ENCODE results near the gene SVBP.

The SVBP gene

DNA sequence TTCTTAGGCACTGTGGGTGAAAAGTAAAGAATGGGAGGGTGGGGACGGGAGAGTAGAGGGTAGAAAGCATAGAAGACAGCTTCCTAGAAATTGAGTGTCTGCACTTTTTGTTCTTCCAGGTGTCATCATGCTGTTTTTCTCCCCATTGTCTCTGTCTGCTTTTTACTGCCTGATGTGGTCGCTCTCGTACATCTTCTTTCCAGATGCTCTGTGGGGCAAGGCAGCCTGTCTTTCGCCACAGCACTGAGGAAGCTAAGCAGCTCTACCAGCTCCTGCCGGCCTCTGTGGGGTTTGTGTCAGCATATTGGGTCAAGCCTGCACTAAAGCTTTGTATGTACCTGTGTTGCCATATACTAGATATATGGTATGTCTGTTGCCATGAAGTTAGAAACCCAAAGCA, 19.2 kb downstream of the SVBP start:
- no peak for DNase-seq

DNA sequence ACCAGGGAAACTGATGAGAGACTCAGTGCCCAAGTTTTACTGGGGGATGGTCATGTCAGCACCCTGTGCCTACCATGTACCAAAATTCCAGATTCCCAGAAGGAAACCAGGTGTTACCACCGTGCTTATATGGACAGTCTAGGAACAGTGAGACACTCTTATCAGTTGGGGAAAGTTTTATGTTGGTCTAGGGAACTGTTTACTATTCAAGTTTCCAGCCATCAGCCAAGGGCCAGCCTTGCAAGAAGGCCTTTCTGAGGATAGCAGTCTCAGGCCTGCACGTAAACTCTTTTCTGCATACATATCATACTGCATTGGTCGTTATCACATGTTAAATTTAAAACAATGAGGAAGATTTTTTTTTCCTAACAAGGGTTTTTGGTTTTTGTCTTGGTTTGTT, 19.8 kb downstream of the SVBP start:
- no peak for DNase-seq

DNA sequence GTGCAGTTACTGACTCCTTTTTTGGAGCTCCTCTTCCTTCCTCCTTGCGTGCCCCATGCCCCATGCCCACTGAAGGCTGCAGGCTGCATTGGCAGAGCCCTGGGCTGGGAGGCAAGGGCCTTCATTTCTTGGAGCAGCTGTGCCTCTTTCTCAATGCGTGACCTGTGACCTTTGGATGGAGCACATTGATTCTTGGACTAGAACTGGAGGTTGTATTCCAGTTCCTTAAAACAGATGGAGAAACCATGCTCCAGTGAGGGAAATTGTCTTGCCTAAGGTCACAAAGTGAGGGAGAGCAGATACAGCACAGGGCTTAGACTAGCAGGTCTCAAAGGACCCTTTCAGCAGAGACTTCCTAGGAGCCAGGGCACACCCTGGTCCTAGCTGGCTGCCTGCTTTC, 23.4 kb downstream of the SVBP start:
- no peak for DNase-seq

DNA sequence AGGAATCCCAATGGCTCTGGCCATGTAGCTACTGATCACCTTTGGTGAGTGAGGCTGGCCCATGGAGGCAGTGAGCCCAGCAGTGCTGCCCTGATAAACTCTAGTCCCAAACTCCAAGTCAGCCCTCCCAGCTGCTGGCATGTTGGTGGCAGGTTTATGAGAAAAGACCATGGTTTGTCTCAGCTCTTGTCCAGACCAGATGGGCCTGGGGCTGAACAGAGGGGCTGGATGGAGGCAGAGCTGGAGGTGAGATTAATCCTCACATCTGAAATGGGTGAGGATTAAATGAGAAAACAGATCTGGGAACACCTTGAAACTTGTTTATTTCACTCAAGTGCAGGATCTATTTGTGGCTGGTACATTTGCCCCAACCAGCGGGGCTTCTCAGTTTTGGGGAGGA, 29.2 kb downstream of the SVBP start:
- DNase-seq = no peak

DNA sequence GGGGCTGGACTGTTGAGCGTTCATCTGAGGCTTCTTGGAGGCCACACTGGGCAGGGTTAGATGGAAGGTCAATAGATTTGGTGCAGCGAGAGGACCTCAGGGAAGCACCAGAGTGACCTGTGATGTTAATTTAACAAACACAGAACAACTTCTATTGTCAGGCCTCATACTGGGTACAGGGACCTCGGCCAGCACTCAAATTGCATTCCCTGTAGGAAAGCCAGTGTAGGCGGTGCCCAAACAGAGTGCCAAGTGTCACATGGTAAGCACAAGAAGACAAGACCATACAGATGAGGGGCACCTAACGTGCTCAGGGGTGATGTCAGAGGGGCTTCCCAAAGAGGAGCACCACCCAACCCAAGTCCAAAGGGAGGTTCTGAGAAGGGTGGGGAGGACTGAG, 31.1 kb downstream of the SVBP start:
- no peak for DNase-seq

DNA sequence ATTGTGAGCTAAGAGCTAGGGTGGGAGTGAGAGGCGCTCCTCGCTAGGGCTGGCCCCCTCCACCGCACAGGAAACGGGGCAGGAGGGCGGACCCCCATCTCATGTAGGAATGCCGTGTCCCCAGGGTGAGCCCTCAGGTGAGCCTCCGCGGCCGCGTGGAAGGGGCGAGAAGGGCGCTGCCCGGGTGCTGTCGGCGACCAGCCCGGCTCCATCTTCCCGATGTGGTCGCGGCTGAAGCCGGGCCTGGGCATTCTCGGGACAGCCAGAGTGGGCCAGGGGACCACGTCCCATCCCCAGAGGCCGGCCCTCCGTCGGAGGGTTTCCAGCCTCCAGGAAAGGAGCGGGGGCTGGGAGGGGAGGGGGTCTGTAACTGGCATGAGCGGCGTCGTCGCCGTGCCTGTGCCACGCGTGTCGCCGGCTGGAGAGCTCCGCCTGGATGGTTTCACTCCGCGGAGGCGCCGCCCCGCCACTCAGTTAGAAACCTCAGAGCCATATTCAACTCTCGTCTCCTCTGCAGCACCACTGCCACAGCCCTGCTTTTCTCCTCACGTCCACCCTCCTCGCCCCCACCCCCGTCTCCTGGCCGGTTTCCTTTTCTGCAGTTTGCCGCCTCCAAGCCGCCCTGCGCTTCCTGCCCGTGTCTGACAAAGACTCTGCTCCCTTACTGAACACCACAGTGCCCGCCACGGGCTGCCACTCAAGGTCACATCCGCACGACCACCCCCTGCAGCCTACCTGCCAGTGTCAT, 32.1 kb downstream of the SVBP start, which contains the start of gene TMEM269:
TMEM269 (plus strand) TSS at position 46 of the 748 bp plus-strand sequence. CDS start 4,903 bp downstream, outside the sequence.
- DNase-seq = no peak

DNA sequence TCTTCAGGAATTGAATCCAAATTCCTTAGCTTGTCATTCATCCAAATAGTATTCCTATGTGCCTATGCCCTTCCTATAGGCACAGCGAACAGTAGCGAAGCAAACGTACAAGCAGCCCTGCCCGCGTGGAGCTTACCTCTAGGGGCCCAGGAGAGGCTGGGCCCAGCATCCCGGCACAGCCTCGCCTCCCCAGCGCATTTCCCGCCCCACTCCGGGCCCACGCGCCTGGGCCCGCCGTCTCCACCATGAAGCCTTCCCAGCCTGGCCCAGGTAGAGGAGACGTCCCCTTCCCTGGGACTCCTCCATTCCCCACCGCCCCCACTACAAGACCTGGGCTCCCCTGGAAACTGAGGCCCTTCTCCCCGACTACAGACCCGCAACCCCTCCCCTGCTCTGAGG, 32.7 kb downstream of the SVBP start:
- no peak for DNase-seq

DNA sequence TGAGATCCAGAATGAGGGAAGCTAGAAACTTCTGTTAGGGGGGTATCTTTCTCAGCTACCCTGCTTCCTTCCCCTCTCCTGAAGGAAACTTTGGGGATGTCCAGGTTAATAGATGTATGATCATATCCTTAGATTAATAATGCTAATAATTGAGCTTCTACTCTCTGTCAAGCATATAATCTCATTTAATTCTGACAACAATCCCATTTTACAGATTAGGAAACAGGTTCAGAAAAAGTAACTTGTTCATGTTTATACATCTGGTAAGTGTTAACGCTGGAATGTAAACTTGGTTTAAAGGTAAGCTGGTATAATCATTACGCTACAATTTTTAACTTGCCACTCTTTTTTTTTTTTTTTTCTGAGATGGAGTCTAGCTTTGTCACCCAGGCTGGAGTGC, 34.1 kb downstream of the SVBP start:
- DNase-seq = no peak

DNA sequence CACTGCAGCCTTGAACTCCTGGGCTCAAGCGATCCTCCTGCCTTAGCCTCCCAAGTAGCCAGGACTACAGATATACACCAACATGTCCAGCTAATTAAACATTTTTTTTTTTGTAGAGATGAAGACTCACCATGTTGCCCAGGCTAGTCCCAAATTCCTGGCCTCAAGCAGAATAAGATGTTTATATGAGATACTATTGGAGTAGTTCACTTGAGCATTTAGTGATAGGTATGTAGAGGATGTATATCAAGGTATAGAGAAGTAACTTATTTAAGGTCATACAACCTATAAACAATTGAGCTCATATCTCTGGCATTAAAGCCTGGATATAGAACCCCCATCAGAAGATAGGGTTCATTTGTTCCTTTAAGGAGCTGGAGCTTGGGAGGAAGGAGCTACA, 37.0 kb downstream of the SVBP start:
- no peak for DNase-seq

DNA sequence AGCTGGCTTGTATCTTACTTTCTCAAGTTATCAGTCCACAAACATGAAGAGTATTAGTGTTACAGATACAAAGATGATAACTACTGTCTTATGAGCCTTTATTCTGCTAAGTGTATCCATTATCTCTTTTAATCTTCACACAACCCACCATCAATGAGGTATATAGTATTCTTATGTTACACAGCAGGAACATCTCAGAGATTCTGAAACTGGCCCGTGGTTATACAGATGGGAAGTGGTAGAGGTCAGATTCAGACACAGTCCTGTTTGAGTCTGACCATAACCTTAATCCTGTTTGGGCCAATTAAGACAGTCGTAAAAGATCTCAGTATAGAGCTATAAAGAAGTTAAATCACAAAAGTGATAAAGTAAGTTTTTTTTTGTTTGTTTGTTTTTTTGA, 37.5 kb downstream of the SVBP start:
- no peak for DNase-seq

DNA sequence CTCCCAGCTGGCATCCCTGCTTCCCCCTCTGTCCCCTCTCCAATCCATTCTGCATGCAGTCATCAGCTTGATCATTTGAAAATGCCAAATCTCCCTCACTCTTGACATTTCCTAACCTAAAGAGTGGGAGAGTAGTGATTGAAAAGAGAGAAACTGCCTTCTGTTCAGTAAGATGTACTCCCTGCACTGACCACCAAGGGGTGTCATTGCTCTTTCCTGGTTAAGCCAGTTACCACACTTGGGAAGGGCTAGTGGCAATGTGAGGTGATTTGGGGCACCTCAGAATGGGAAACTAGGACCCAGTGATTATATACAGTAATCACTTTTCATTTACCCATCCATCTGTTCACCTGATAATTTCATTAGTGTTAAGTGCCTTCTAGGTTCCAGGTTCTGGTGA, 39.3 kb downstream of the SVBP start:
- DNase-seq = no peak

DNA sequence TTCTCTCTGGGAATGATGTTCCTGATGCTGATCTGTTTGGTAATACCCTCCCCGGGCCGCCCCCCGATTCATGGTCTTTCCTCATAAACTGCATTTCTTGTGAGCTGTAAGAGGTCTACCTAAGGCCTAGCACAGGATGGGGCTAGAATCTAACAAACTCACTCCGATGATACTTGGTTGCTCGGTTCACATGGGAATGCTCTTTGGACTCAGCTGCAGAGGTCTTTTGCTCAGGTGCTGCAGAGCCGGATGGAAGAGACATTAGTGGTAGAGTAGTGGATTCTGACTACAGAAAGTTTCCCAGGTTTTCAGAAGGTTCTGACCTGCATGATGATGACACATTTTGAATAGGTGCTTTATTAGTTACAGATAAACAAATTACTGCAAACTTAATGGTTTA, 40.7 kb downstream of the SVBP start:
- DNase-seq = no peak

DNA sequence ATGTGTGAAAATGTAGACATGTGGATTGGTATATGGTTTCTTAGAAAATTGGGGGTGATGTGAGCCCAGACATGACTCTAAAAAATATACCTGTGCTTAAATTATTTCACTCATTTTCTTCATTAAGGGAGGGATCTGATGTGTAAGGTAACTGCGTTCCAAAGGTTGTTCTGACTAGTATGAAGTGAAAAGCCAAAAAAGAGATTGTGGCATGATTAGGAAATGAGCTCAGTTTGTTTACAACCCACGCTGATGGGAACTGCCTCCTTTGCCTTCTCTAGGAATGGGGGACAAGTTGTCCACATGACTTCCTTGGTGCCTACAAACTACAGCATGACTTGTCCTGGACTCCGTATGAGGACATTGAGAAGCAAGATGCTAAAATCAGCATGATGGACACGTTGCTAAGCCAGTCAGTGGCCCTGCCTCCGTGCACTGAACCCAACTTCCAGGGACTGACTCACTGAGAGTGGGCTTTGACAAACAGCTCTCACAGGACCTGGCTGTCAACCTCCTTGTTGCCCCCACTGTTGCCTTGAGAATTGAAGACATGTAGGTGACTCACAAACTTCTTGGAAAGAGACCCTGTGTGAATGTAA, 42.2 kb downstream of the SVBP start:
- no peak for DNase-seq

DNA sequence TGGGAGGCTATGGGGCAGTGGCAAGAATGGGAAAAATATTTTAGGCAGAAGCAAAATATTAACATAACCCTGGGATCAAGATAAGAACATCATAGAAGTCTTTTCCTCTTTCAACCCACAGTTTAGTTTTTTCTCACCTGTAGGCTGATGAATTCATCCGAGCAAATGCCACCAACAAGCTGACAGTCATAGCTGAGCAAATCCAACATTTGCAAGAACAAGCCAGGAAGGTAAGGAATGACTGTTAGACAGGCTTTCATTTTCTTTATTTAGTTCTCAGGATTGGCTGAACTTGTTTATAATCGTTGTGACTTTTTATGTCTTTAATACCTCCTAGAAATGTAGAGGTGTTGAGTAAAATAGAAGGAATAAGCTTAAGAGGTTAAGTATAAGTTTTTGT, 43.8 kb downstream of the SVBP start:
- no peak for DNase-seq

DNA sequence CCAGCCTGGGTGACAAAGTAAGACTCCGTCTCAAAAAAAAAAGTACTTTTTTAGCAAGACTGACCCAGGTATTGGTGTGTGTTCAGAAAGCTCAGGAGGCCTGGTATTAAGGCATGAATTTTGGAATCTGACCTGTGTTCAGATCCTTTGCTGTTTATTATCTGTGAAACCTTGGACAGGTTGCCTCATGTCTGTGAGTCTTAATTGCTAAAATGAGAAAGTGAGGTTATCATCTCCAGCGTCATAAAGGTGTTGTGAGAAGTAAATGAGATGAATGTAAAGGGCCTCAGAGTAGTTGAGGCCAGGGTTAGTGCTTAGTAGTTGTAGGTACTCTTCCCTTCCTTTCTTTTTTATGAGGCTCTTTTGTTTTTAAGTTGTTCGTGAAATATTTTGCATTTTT, 47.4 kb downstream of the SVBP start:
- DNase-seq = no peak

DNA sequence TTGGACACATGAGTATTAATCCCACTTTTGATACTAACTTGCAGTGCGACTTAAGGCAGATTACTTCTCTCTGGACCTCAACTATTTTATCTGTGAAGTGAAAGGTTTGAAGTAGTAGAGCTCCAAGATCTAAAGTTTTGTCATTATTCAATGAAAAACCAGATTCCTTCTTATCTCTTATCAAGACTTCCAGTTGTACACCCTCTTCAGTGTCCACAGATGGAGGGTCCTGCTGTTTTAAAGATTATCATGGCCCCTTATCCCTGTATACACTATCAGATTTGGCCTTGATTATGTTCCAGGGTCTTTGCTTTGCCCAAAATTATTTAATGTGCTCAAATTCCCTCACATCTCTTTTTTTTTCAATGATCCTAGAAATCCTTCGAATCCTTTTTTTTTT, 49.0 kb downstream of the SVBP start:
- DNase-seq = no peak

DNA sequence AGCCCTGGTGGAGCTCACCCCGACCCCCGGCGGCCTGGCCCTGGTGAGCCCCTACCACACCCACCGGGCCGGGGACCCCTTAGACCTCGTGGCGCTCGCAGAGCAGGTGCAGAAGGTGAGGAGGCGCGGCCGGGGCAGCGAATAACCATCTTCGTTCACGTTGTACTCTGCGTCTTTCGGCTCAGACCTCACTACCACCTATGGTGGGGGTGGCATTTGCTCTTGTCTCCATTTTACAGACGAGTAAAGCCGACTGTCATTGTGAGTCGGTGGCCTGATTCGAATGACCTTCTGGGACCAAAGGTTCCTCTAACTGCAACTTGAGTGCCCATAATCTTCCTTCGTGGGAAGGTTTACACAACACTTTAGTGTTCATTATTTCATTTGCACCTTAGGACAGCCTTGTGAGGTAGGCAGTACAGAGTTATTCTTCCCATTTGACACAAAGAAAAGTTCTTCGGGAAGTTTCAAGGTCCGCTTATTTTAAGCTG, 49.6 kb downstream of the SVBP start:
- DNase-seq = no peak

DNA sequence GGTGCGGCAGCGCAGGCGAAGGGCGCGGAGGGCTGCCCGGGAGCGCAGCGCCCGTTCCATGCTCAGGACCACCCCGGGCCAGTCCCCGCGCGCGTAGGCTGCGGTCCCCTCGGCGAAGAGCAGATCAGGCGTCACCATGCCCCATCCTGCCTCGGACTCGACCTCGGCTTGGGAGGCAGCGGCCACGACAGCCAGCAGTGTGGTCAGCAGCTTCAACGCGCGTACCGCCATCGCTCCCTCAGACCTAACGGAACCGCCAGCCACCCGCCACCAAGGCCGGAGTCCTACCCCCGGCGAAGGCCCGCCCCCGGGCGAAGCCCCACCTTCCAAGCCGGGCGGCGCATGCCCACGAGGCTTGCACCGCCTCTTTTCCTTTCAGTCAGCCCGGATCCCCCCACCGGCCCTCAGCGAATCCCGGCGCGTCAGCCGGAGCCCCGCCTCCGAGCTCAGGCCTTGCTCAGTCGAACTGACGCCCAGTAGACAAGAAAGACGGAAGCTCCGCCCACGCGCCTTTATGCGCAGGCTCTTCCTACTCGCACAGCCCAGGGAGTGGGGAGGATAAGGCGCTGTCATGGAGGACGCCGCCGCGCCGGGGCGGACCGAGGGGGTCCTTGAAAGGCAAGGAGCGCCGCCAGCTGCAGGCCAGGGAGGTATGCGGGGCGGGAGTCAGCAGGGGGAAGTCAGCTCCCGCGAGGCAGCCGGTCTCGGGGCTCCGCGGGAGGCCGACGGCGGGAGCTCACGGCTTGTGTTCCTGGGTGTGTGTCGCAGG, 50.3 kb downstream of the SVBP start, which contains the start of the genes C1orf50 and P3H1:
C1orf50 (plus strand) TSS at position 509 of the 769 bp plus-strand sequence; CDS start at position 572, 63 bp downstream.
P3H1 (minus strand) TSS at position 288 of the 769 bp plus-strand sequence; CDS start at position 231, 57 bp downstream.
- DNase-seq = peak; percentile 98

DNA sequence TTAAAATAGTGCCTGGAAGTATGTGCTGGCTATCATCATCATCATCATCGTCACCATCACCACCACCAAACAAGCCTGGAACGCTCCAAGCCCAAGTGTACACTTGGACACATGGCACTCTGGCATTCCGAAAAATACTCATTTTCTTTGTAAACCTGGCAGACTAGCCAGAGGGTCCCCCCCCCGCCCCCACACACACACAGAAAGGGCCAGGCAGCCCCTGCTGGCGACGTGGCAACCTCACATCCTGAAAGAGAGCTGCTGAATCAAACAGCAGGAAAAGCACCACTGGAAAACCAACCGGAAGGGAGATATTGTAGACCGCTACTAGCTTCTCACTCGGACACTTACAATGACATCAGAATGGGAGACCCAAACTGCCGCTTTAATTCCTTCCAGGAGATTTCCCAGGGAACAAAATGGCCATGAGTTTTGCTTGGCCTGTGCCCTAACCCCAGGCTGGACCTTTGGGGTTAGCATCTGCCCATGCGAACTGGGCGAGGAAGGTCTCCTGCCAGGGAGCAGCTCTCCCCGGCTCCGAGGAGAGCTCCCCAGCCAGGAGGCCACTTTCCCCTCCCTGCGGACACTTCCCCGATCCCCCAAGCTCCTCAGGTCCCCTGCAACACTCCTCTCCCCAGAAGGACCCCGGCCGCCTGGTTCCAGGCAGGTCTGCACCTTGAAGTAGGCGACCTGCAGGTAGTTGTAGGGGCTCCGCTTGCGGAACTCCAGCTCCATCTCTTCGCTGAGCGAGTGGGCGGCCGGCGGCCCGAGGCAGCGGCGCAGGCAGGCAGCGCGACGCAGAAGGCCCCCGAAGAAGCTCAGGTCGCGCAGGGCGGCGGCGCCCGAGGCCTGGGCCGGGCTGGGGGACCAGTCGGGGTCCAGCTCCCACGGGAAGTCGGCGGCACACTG, 51.1 kb downstream of the SVBP start:
- peak; percentile 27 for DNase-seq

DNA sequence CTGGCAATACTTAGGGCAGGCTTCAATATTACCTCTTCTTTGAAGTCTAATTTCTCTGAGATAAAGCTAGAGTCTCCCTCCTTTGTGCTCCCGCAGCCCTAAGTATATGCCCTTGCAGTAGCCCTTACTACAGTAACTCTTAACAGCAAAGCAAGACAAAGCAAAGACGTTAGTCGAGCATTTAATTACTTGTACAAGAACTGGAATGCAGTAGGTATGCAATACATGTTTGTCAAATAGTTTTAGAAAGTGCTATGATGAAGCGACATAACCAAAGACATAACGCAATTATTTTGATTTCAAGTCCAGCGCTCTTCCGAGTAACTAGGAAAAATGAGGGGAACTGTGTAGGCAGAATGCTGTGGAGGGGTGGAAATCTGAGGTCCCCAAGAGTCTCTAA, 51.9 kb downstream of the SVBP start:
- DNase-seq = no peak

DNA sequence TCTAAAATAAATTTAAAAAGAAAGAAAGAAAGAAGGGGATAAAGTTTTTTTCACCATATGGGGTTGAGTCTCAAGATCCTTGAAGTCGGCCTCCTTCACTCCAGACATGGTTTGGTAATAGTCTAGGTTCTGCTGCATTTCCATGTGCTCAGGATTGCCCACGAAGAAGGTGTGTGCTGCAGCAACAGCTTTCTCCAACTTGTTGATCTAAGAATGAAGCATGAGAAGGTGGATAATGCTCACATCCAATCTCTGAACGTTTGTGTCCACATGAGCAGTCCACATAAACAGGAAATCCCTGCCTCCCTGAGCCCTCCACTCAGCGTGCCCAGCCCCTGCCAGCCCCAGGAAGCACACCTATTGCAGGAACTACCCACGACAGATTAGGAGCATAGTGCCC, 54.9 kb downstream of the SVBP start:
- no peak for DNase-seq

DNA sequence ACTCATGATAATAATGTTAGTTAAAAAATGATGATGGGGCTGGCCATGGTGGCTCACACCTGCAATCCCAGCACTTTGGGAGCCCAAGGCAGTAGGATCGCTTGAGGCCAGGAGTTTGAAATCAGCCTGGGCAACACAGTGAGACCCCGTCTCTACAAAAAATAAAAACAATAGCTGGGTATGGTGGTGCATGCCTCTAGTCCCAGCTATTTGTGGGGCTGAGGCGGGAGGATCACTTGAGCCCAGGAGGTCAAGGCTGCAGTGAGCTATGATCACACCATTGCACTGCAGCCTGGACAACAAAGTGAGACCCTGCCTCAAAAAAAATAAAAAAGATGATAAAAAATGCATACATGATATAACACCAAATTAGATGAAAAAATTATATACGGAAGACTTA, 55.6 kb downstream of the SVBP start:
- no peak for DNase-seq

DNA sequence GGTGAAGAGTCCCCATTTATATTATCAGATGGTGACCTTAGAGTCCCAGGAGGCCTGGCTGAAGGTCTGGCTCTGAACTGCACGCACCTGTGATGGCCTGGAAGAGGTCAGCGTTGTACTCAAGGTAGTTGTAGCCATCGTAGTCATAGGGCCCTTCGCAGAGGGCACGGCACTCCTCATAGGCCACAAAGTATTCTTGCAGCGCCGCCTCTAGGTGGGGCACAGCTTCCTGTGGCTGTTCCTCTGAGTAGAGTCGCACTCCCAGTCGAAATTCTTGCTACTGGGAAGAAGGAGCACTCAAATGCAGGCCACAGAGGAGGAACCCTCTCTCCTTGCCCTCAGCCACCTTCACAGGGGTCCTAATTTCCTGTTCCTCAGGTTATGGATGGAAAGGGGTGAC, 58.1 kb downstream of the SVBP start:
- DNase-seq = no peak
